ENCODE results near the gene ESPL1. TPM values are rescaled to one million over a fixed set of nuclear protein-coding genes. Genes with fewer than 3 reads are reported as not detected.

The ESPL1 gene
- total and polyA plus RNA-seq, 2 of the 13 experiments (the other 11 are each of a cell fraction or from before 2014, with no cell fraction given): 5.8 to 11.5 TPM

GRCh38 chr12:53267999-53268629 lies at the start of gene ESPL1 (continued):
- TF ChIP-seq PAXIP1 (CRISPR knock-in tag; conservative IDR thresholded peaks at IDR 0.05) (0 out of 2 replicates have a peak, but pooled peaks have one; percentile 32), ELF4 (CRISPR knock-in tag; IDR thresholded peaks at IDR 0.05; ENCODE audit: borderline replicate concordance) (no peak), ELF3 (CRISPR knock-in tag; IDR thresholded peaks at IDR 0.05) (peak; percentile 38; the same call in 1 of the 2 replicates), ZFY (CRISPR knock-in tag; IDR thresholded peaks at IDR 0.05) (peak; percentile 83), KLF13 (CRISPR knock-in tag; IDR thresholded peaks at IDR 0.05) (no peak), ZNF513 (CRISPR knock-in tag; conservative IDR thresholded peaks at IDR 0.05) (no peak), TBP (CRISPR knock-in tag; IDR thresholded peaks at IDR 0.05) (no peak), ZNF652 (CRISPR knock-in tag; IDR thresholded peaks at IDR 0.05; ENCODE audit: borderline replicate concordance, low read depth) (no peak), HNF1B (CRISPR knock-in tag; IDR thresholded peaks at IDR 0.05) (peak; percentile 72), ATF6 (CRISPR knock-in tag; conservative IDR thresholded peaks at IDR 0.05) (no peak), ZBTB8A (CRISPR knock-in tag; IDR thresholded peaks at IDR 0.05; ENCODE audit: borderline replicate concordance, low read depth) (no peak), ZNF451 (CRISPR knock-in tag; IDR thresholded peaks at IDR 0.05) (no peak), PHF5A (CRISPR knock-in tag; IDR thresholded peaks at IDR 0.05; ENCODE audit: low read depth, unreplicated experiment) (no peak), KMT2B (CRISPR knock-in tag; IDR thresholded peaks at IDR 0.05) (peak; percentile 77), U2AF2 (IDR thresholded peaks at IDR 0.05; ENCODE audit: low read depth, low read length) (no peak), ZNF12 (CRISPR knock-in tag; IDR thresholded peaks at IDR 0.05) (no peak), KMT2A (CRISPR knock-in tag; IDR thresholded peaks at IDR 0.05) (peak; percentile 62)
- TF ChIP-seq, protein P1, sequence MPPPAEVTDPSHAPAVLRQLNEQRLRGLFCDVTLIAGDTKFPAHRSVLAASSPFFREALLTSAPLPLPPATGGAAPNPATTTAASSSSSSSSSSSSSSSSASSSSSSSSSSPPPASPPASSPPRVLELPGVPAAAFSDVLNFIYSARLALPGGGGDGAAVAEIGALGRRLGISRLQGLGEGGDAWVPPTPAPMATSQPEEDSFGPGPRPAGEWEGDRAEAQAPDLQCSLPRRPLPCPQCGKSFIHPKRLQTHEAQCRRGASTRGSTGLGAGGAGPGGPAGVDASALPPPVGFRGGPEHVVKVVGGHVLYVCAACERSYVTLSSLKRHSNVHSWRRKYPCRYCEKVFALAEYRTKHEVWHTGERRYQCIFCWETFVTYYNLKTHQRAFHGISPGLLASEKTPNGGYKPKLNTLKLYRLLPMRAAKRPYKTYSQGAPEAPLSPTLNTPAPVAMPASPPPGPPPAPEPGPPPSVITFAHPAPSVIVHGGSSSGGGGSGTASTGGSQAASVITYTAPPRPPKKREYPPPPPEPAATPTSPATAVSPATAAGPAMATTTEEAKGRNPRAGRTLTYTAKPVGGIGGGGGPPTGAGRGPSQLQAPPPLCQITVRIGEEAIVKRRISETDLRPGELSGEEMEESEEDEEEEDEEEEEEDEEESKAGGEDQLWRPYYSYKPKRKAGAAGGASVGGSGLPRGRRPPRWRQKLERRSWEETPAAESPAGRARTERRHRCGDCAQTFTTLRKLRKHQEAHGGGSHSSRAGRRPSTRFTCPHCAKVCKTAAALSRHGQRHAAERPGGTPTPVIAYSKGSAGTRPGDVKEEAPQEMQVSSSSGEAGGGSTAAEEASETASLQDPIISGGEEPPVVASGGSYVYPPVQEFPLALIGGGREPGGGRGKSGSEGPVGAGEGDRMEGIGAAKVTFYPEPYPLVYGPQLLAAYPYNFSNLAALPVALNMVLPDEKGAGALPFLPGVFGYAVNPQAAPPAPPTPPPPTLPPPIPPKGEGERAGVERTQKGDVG (CRISPR knock-in tag; IDR thresholded peaks at IDR 0.05; ENCODE audit: borderline replicate concordance): no peak

All from HepG2 (cell line).